T-cell (primary cell): Measurements from ENCODE around the gene LRRIQ1. TPM values are rescaled to one million over a fixed set of nuclear protein-coding genes. Genes with fewer than 3 reads are reported as not detected.

Experiments used
- ATAC-seq, 4 experiments: fragments of 200-7000 bp in 3 of 4; fragments of 150-1000 bp in 1 of 4; cut with Tn5 transposase; replicated peaks in 1 of 4; 1 replicate in 3 of 4; 2 replicates in 1 of 4; pipeline ENCODE4 v1.10.0; 2021; ENCODE audit warnings: moderate library complexity in 3 of 4, mild to moderate bottlenecking in 2 of 4, moderate number of reproducible peaks in 1 of 4
- CTCF ChIA-PET, 2 donors: fragments of 300-600 bp; sonication (Branson Sonifier 250); formaldehyde crosslinking; loops; one replicate each; lab custom pipeline; 2022; ENCODE audit warnings: antibody characterized with exemption in 2 of 2; lab: Charles Lee
- POLR2A ChIA-PET, 2 donors: fragments of 300-600 bp; sonication (Branson Sonifier 250); formaldehyde crosslinking; loops; one replicate each; lab custom pipeline; 2022; ENCODE audit warnings: antibody characterized with exemption in 2 of 2; lab: Charles Lee
- DNase-seq, 35 experiments: peaks; one replicate each; pipeline versions ENCODE4 v3.0.0 to v3.0.0-alpha.2; 2013 to 2023
- H3K27ac ChIP-seq: one replicate; pipeline ENCODE4 v1.5.1; 2013; ENCODE audit warnings: low read length
- H3K27me3 ChIP-seq, 2 experiments: replicated peaks in 1 of 2; 1 replicate in 1 of 2; 2 replicates in 1 of 2; pipeline versions ENCODE4 v1.6.1 to v1.7.0; 2013; ENCODE audit warnings: low read length in 1 of 2, mixed read lengths in 1 of 2; ENCODE audit not compliant: control insufficient read depth in 2 of 2, insufficient read depth in 2 of 2; ENCODE audit errors: extremely low read depth in 1 of 2
- H3K36me3 ChIP-seq, 2 donors: 1 replicate in 1 of 2; 2 replicates in 1 of 2; pipeline versions ENCODE4 v1.6.1 to v1.7.0; 2013; ENCODE audit warnings: low read length in 1 of 2; ENCODE audit not compliant: control insufficient read depth in 2 of 2, insufficient read depth in 1 of 2; ENCODE audit errors: extremely low read depth in 1 of 2
- H3K4me1 ChIP-seq, 2 experiments: 1 replicate in 1 of 2; 2 replicates in 1 of 2; pipeline versions ENCODE4 v1.6.1 to v1.7.0; 2013; ENCODE audit warnings: low read length in 2 of 2, mixed read lengths in 1 of 2; ENCODE audit not compliant: insufficient read depth in 2 of 2, control insufficient read depth in 1 of 2; ENCODE audit errors: extremely low read depth in 1 of 2
- H3K4me3 ChIP-seq, 2 donors: 1 replicate in 1 of 2; 2 replicates in 1 of 2; pipeline versions ENCODE4 v1.5.1 to v1.7.0; 2013; ENCODE audit warnings: mild to moderate bottlenecking in 2 of 2, low read length in 1 of 2, moderate library complexity in 1 of 2; ENCODE audit not compliant: control insufficient read depth in 1 of 2; ENCODE audit errors: extremely low read depth in 1 of 2
- H3K9me3 ChIP-seq: 2 replicates; pipeline ENCODE4 v1.7.0; 2013
- H3K27ac Mint-ChIP-seq, 2 donors: one replicate each; pipeline ENCODE4 v1.8.0; 2020 to 2021; ENCODE audit warnings: mild to moderate bottlenecking in 2 of 2, mixed read lengths in 2 of 2
- H3K27me3 Mint-ChIP-seq, 2 donors: one replicate each; pipeline ENCODE4 v1.8.0; 2021 to 2022; ENCODE audit warnings: mixed read lengths in 2 of 2
- H3K36me3 Mint-ChIP-seq: one replicate; pipeline ENCODE4 v1.8.0; 2021; ENCODE audit warnings: mixed read lengths
- H3K4me1 Mint-ChIP-seq, 3 donors: one replicate each; pipeline ENCODE4 v1.8.0; 2020 to 2022; ENCODE audit warnings: mixed read lengths in 3 of 3, mild to moderate bottlenecking in 1 of 3
- H3K4me3 Mint-ChIP-seq, 3 donors: one replicate each; pipeline ENCODE4 v1.8.0; 2020 to 2022; ENCODE audit warnings: mild to moderate bottlenecking in 3 of 3, mixed read lengths in 3 of 3, moderate library complexity in 3 of 3
- H3K9me3 Mint-ChIP-seq, 3 donors: one replicate each; pipeline ENCODE4 v1.8.0; 2020 to 2022; ENCODE audit warnings: mixed read lengths in 3 of 3
- WGBS: methylation state at CpG from one replicate; pipeline ENCODE4 v1.1.5; 2013; ENCODE audit warnings: missing lambda C conversion rate; ENCODE audit not compliant: insufficient coverage; 5-methylcytosine and 5-hydroxymethylcytosine counted together
- total RNA-seq, 35 experiments: library from RNA in 6 of 35; stranded (reverse) in 6 of 35; fragments of 120-200 nt in 1 of 35; gene quantifications; one replicate each; pipeline versions ENCODE4 v1.2.1 to v1.2.4 and lab custom pipeline; 2013 to 2026

Gene LRRIQ1
- total RNA-seq, 5 donors from 2014 or later (not counting 1 experiment from before 2014, with no cell fraction given) = not detected

DNA sequence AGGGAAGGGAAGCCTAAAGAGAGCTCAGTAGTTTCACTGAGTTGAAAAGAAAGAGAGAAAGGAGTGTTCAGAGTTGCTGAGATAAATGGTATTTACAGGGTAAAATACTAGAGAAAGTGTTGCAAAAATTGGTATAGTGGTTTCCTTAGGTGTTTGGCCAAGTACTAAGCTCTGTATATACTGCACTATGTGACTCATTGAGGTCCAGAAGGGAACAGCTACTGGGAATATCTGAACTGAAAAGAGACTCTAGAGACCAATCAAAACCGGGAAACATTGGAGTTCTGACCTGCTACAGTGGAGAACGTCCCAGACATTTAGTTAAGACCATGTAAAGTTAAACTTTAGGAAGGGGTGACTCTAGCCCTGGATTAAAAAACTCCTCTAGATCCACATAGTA is 201.2 kb downstream of the LRRIQ1 start:
- no peaks in the 10 kb centered on the region for H3K27me3 Mint-ChIP-seq

DNA sequence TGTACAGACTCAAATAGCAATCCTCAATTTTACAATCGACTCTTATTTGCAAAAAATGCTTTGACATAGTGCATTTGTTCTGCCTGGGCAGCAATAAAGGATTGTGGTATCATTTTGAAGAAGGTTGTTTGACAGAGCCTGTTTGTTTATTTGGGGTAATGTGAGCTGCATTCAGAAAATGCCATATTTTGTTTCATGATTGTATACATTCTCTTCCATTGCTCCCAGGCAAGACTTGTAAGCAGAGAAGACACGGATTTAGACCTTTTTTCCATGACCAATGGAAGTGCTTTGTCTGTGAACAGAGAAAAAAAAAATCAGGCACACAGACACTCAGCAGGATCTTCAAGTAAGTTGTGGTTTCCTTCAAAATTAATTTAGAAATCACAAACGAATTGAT is 208.4 kb downstream of the LRRIQ1 start:
- DNase-seq = no peak
- WGBS = no CpG with 5 or more reads among the region's 3 CpGs
- H3K27me3 ChIP-seq = no peaks in the 10 kb centered on the region
- no peaks in the 10 kb centered on the region for H3K36me3 Mint-ChIP-seq
- no peaks in the 10 kb centered on the region for H3K4me1 Mint-ChIP-seq
- no peak overlapping the region for H3K27ac ChIP-seq
- no peak overlapping the region for H3K4me3 Mint-ChIP-seq
- ATAC-seq = no peak
- no peak overlapping the region for H3K27ac Mint-ChIP-seq
- no peaks in the 10 kb centered on the region for H3K4me1 ChIP-seq
- no peaks in the 10 kb centered on the region for H3K27me3 Mint-ChIP-seq
- POLR2A ChIA-PET = no interaction called here
- CTCF ChIA-PET = no interaction called here
- H3K9me3 Mint-ChIP-seq = no peaks in the 10 kb centered on the region
- no peaks in the 10 kb centered on the region for H3K36me3 ChIP-seq
- no peak overlapping the region for H3K4me3 ChIP-seq
- H3K9me3 ChIP-seq = no peaks in the 10 kb centered on the region

More for the DNA sequence above, 201.2 kb downstream of the LRRIQ1 start:
- H3K4me3 Mint-ChIP-seq = no peak overlapping the region
- no peak overlapping the region for H3K27ac Mint-ChIP-seq
- peaks cover 0 to 4% (median 3%) of the 10 kb centered on the region in 3 donors for H3K9me3 Mint-ChIP-seq
- no CpG with 5 or more reads among the region's 2 CpGs for WGBS
- Histone ChIP-seq H3K4me1 (no peaks in the 10 kb centered on the region), H3K4me3 (no peak overlapping the region), H3K36me3 (no peaks in the 10 kb centered on the region), H3K27ac (no peak overlapping the region), H3K9me3 (no peaks in the 10 kb centered on the region), H3K27me3 (no peaks in the 10 kb centered on the region)
- no peaks in the 10 kb centered on the region for H3K36me3 Mint-ChIP-seq
- ChIA-PET POLR2A (no interaction called here), CTCF (no interaction called here)
- DNase-seq (no peak), ATAC-seq (no peak)
- no peaks in the 10 kb centered on the region for H3K4me1 Mint-ChIP-seq

DNA sequence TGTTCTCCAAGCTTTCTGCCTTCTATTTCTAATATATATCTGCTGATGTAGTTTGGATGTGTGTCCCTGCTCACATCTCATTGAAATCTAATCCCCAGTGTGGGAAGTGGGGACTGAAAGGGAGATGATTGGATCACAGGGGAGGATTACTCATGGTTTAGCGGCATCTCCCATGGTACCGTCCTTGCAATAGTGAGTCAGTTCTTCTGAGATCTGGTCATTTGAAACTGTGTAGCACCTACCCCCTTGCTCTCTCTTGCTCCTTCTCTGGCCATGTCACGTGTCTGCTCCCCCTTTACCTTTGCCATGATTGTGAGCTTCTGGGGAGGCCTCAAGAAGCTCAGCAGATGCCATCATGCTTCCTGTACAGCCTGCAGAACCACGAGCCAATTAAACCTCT is 217.7 kb downstream of the LRRIQ1 start:
- Mint-ChIP-seq H3K4me1 (no peaks in the 10 kb centered on the region), H3K9me3 (peaks cover 0 to 3% (median 0%) of the 10 kb centered on the region in 3 donors), H3K27ac (no peak overlapping the region), H3K36me3 (no peaks in the 10 kb centered on the region), H3K4me3 (no peak overlapping the region), H3K27me3 (no peaks in the 10 kb centered on the region)
- H3K4me1 ChIP-seq = no peaks in the 10 kb centered on the region
- CTCF ChIA-PET = no interaction called here
- H3K27ac ChIP-seq = no peak overlapping the region
- ATAC-seq = no peak
- 13% methylated on average over 1 of the region's 4 CpGs for WGBS
- POLR2A ChIA-PET = no interaction called here
- no peaks in the 10 kb centered on the region for H3K9me3 ChIP-seq
- H3K36me3 ChIP-seq = no peaks in the 10 kb centered on the region
- H3K4me3 ChIP-seq = no peak overlapping the region
- no peak for DNase-seq
- no peaks in the 10 kb centered on the region for H3K27me3 ChIP-seq

DNA sequence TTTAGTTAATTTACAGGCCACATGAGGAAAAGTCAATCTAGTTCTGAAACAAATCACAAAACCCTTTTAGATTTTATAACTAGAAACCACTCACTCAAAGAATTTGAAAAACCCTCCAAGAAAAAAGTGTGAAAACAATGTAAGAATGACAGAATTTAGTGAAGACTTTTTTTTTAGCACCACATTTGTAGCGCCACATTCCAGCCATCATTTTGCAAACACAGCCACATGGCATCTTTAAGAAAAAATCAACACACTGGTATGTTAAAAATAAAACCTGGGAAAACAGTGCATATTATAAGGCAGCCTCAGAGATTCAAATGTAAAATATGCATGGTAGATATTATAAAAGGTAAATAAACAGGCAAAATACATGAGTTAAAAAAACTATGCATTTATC is 221.5 kb downstream of the LRRIQ1 start:
- H3K27me3 Mint-ChIP-seq = no peaks in the 10 kb centered on the region
- DNase-seq (no peak), ATAC-seq (no peak)
- CTCF ChIA-PET = no interaction called here
- WGBS = no CpG with 5 or more reads among the region's 1 CpG
- Histone ChIP-seq H3K36me3 (no peaks in the 10 kb centered on the region), H3K4me3 (no peak overlapping the region), H3K4me1 (no peaks in the 10 kb centered on the region), H3K27ac (no peak overlapping the region), H3K9me3 (no peaks in the 10 kb centered on the region), H3K27me3 (no peaks in the 10 kb centered on the region)
- H3K36me3 Mint-ChIP-seq = no peaks in the 10 kb centered on the region
- no peaks in the 10 kb centered on the region for H3K4me1 Mint-ChIP-seq
- peaks cover 0 to 6% (median 4%) of the 10 kb centered on the region in 3 donors for H3K9me3 Mint-ChIP-seq
- no peak overlapping the region for H3K4me3 Mint-ChIP-seq
- no peak overlapping the region for H3K27ac Mint-ChIP-seq
- POLR2A ChIA-PET = no interaction called here

DNA sequence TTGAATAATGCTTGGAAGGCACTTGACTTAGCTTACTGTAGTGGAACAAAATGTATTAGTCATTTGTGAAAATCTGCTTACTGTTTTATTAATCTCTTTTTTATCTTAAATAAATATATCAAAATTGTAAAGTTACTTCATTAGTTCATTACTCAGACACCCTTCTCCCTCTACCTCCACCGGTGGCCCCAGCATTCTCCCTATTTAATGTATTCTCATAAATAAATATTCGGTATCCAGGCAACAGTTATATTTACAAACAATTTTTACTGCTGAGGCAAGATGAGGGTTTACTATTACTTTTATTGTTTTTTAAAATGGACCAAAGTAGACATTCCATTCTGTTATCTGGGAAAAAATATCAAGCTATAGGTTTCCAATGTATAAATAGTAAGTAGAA is 224.3 kb downstream of the LRRIQ1 start:
- WGBS = no CpG with 5 or more reads among the region's 2 CpGs
- Histone ChIP-seq H3K4me1 (no peaks in the 10 kb centered on the region), H3K36me3 (no peaks in the 10 kb centered on the region), H3K27ac (no peak overlapping the region), H3K4me3 (no peak overlapping the region), H3K27me3 (no peaks in the 10 kb centered on the region), H3K9me3 (no peaks in the 10 kb centered on the region)
- no peak for ATAC-seq
- Mint-ChIP-seq H3K27me3 (no peaks in the 10 kb centered on the region), H3K36me3 (no peaks in the 10 kb centered on the region), H3K9me3 (peaks cover 0 to 4% (median 3%) of the 10 kb centered on the region in 3 donors), H3K4me1 (no peaks in the 10 kb centered on the region), H3K4me3 (no peak overlapping the region), H3K27ac (no peak overlapping the region)
- ChIA-PET POLR2A (no interaction called here), CTCF (interaction anchor here in 1 of 2 donors (0.6 kb wide), 1 partner anchor 8 kb away, joined by 5 read pairs; no protein-coding TSS in a partner anchor)
- DNase-seq = no peak

DNA sequence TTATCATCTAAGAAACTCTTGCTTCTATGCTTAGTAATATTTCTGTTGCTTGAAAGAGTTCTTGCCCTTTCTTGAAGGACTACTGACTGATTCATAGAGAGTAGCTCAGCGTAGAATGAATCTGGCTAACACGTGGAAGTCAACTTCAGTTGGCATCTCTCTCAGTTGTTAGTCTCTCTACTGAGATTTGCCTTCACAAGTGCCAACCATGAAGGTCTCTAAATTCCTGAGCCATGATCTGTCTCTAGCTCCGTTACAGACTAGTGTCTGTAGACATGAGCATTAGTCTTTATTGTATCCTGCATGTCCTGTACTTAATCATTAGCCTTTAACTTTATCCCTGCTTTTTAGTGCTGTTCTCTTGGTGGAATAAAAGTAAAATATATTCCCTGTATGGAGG is 224.7 kb downstream of the LRRIQ1 start:
- no peaks in the 10 kb centered on the region for H3K36me3 ChIP-seq
- H3K27ac ChIP-seq = no peak overlapping the region
- H3K4me3 Mint-ChIP-seq = no peak overlapping the region
- H3K4me3 ChIP-seq = no peak overlapping the region
- no peaks in the 10 kb centered on the region for H3K9me3 ChIP-seq
- H3K9me3 Mint-ChIP-seq = peaks cover 0 to 4% (median 3%) of the 10 kb centered on the region in 3 donors
- H3K27me3 ChIP-seq = no peaks in the 10 kb centered on the region
- H3K27me3 Mint-ChIP-seq = no peaks in the 10 kb centered on the region
- DNase-seq (no peak), ATAC-seq (no peak)
- no peak overlapping the region for H3K27ac Mint-ChIP-seq
- H3K4me1 ChIP-seq = no peaks in the 10 kb centered on the region
- ChIA-PET CTCF (no interaction called here), POLR2A (no interaction called here)
- no peaks in the 10 kb centered on the region for H3K36me3 Mint-ChIP-seq
- 63% methylated on average over 2 of the region's 3 CpGs for WGBS
- no peaks in the 10 kb centered on the region for H3K4me1 Mint-ChIP-seq

DNA sequence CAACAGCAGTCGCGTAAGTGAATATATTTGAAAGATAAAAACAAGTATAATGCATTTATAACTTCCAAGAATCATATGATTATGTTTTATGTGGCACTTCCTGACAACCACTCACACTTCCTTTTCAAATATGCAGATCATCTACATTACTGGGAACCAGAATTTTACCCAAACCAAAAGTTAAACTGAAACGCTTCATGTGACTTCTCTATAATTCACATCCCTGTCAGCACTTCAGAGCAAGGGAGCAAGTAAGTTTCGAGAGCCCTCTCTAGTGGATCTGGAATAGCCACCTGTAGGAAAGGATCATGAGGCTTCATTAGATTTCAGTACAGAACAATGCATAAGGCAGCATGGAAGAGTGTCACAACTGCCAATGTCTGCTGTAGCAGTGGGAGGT is 230.2 kb downstream of the LRRIQ1 start:
- H3K4me3 ChIP-seq = no peak overlapping the region
- H3K4me1 Mint-ChIP-seq = no peaks in the 10 kb centered on the region
- no CpG with 5 or more reads among the region's 4 CpGs for WGBS
- H3K4me1 ChIP-seq = no peaks in the 10 kb centered on the region
- H3K27ac Mint-ChIP-seq = no peak overlapping the region
- peaks cover 0 to 2% of the 10 kb centered on the region in 2 experiments for H3K27me3 ChIP-seq
- no peak for ATAC-seq
- no peak for DNase-seq
- H3K9me3 Mint-ChIP-seq = peaks cover 0 to 3% (median 1%) of the 10 kb centered on the region in 3 donors
- H3K4me3 Mint-ChIP-seq = no peak overlapping the region
- no peak overlapping the region for H3K27ac ChIP-seq
- ChIA-PET POLR2A (no interaction called here), CTCF (no interaction called here)
- no peaks in the 10 kb centered on the region for H3K27me3 Mint-ChIP-seq
- H3K9me3 ChIP-seq = no peaks in the 10 kb centered on the region
- no peaks in the 10 kb centered on the region for H3K36me3 ChIP-seq
- H3K36me3 Mint-ChIP-seq = no peaks in the 10 kb centered on the region
